Measurements from ENCODE around the gene LCP2. TPM values are rescaled to one million over a fixed set of nuclear protein-coding genes. Genes with fewer than 3 reads are reported as not detected.

The LCP2 gene
- total and polyA plus RNA-seq, 2 of the 4 experiments (the other 2 are of a cell fraction) = not detected

- Histone ChIP-seq H3K9ac (ENCODE audit: low read depth, low read length) (no peak overlapping the region), H2AK5ac (ENCODE audit: low read depth, low read length) (no peak overlapping the region), H3K18ac (ENCODE audit: low read depth, low read length) (no peak overlapping the region), H3K79me1 (ENCODE audit: low read depth in 1 of 2, low read length in 2 of 2) (no peaks in the 10 kb centered on the region), H3K36me3 (ENCODE audit: control insufficient read depth, insufficient read depth, low read length) (no peaks in the 10 kb centered on the region), H2BK15ac (ENCODE audit: low read depth, low read length) (no peak overlapping the region), H3K14ac (replicated peaks; ENCODE audit: low read depth, low read length) (no peak overlapping the region), H4K91ac (ENCODE audit: insufficient read depth, low read depth, low read length) (no peak overlapping the region), H3K56ac (ENCODE audit: extremely low read depth, insufficient read depth, low read length) (no peak overlapping the region), H4K5ac (ENCODE audit: low read depth, low read length) (no peak overlapping the region), H2BK5ac (ENCODE audit: low read depth, low read length, poor library complexity, severe bottlenecking) (no peak overlapping the region), H3K4me1 (ENCODE audit: control insufficient read depth, insufficient read depth, low read length) (no peaks in the 10 kb centered on the region), H3K23ac (ENCODE audit: low read depth, low read length) (no peak overlapping the region), H3K27me3 (ENCODE audit: control insufficient read depth, insufficient read depth, low read length) (peaks cover 4% of the 10 kb centered on the region), H3K9me3 (ENCODE audit: control insufficient read depth, insufficient read depth, low read length) (no peaks in the 10 kb centered on the region), H3K4me3 (ENCODE audit: insufficient read depth, low read depth, low read length) (no peak overlapping the region), H2AK9ac (replicated peaks; ENCODE audit: low read depth, low read length, poor library complexity) (no peak overlapping the region), H2BK20ac (ENCODE audit: low read depth, low read length) (no peak overlapping the region), H4K20me1 (ENCODE audit: insufficient read depth, low read length) (no peaks in the 10 kb centered on the region), H3K9me1 (ENCODE audit: insufficient read depth, low read length) (no peaks in the 10 kb centered on the region), H2AFZ (replicated peaks; ENCODE audit: low read length, poor library complexity) (no peak overlapping the region), H3K4ac (ENCODE audit: low read depth, low read length) (no peak overlapping the region), H3K27ac (ENCODE audit: insufficient read depth, low read length) (no peak overlapping the region), H2BK120ac (ENCODE audit: low read depth, low read length) (no peak overlapping the region), H4K8ac (ENCODE audit: low read depth in 2 of 2, low read length in 2 of 2) (no peak overlapping the region), H3K4me2 (ENCODE audit: low read depth, low read length) (no peak overlapping the region)
- intact Hi-C loops (cut with micrococcal nuclease) = loop anchor here (10.0 kb wide), 1 partner anchor 362 kb away; no protein-coding TSS in a partner anchor
- WGBS, 2 experiments (ENCODE audit: extremely low coverage in 2 of 2, insufficient read length in 1 of 2) = 77% methylated on average over 3 of the region's 15 CpGs; no CpG with 5 or more reads in 1 of the 2 experiments
- ATAC-seq (ENCODE audit: low read depth) (no peak), DNase-seq (no peak)
- dilution Hi-C loops (cut with HindIII; ENCODE audit: low sequenced_read_pairs, unreplicated experiment) = no loop called here
- no TSS peak for BruUV-seq (replicated peaks)
- POLR2A ChIA-PET (ENCODE audit: unreplicated experiment) = no interaction called here
- in situ Hi-C loops (cut with MboI; ENCODE audit: low sequenced_read_pairs) = no loop called here
- CTCF ChIA-PET = interaction anchor here (1.0 kb wide), 1 partner anchor 14 kb away, joined by 3 read pairs; no protein-coding TSS in a partner anchor
- TF ChIP-seq BHLHE40 (IDR thresholded peaks at IDR 0.05; ENCODE audit: low read depth, low read length) (no peak), POLR2A (IDR thresholded peaks at IDR 0.05; ENCODE audit: low read depth, low read length) (no peak), CTCF (conservative IDR thresholded peaks at IDR 0.05; ENCODE audit: low read depth, low read length) (no peak), RCOR1 (IDR thresholded peaks at IDR 0.05; ENCODE audit: insufficient replicate concordance, low read length) (no peak), NFE2L2 (IDR thresholded peaks at IDR 0.05; ENCODE audit: low read depth, low read length) (no peak), CHD1 (IDR thresholded peaks at IDR 0.05; ENCODE audit: low read depth, low read length) (no peak), SMC3 (IDR thresholded peaks at IDR 0.05; ENCODE audit: low read depth, low read length) (no peak), RFX5 (IDR thresholded peaks at IDR 0.05; ENCODE audit: low read depth, low read length) (no peak), CEBPB (IDR thresholded peaks at IDR 0.05; ENCODE audit: low read depth, low read length) (no peak), FOS (IDR thresholded peaks at IDR 0.05; ENCODE audit: low read depth, low read length) (no peak), RAD21 (IDR thresholded peaks at IDR 0.05; ENCODE audit: low read length) (no peak), MAZ (IDR thresholded peaks at IDR 0.05; ENCODE audit: borderline replicate concordance, low read depth, low read length) (no peak)
- TF ChIP-seq, protein P1, sequence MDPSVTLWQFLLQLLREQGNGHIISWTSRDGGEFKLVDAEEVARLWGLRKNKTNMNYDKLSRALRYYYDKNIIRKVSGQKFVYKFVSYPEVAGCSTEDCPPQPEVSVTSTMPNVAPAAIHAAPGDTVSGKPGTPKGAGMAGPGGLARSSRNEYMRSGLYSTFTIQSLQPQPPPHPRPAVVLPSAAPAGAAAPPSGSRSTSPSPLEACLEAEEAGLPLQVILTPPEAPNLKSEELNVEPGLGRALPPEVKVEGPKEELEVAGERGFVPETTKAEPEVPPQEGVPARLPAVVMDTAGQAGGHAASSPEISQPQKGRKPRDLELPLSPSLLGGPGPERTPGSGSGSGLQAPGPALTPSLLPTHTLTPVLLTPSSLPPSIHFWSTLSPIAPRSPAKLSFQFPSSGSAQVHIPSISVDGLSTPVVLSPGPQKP (IDR thresholded peaks at IDR 0.05; ENCODE audit: borderline replicate concordance, low read depth, low read length) = no peak
- TF ChIP-seq, protein P2, sequence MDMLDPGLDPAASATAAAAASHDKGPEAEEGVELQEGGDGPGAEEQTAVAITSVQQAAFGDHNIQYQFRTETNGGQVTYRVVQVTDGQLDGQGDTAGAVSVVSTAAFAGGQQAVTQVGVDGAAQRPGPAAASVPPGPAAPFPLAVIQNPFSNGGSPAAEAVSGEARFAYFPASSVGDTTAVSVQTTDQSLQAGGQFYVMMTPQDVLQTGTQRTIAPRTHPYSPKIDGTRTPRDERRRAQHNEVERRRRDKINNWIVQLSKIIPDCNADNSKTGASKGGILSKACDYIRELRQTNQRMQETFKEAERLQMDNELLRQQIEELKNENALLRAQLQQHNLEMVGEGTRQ (IDR thresholded peaks at IDR 0.05; ENCODE audit: low read depth, low read length) = no peak
Measured at GRCh38 chr5:170262061-170263045, 35.2 kb downstream of the LCP2 start.
